ENCODE measurements around the gene LRRTM3. TPM values are rescaled to one million over a fixed set of nuclear protein-coding genes. Genes with fewer than 3 reads are reported as not detected.

Gene LRRTM3
- polyA plus RNA-seq, result 1.4 TPM
- long read RNA-seq, donor 1, result 0 reads
- long read RNA-seq, donor 2, result 0 reads
- long read RNA-seq, donor 3, result 0 reads
- long read RNA-seq, donor 4, result 0 reads
- long read RNA-seq, donor 5, result 0 reads
- long read RNA-seq, donor 6, result 0 reads
- long read RNA-seq, donor 7, result 0 reads
- long read RNA-seq, donor 8, result 0 reads
- long read RNA-seq, donor 9, result 0 reads
- long read RNA-seq, donor 10, result 0 reads
- long read RNA-seq, donor 11, result 0 reads

GRCh38 chr10:66925896-66926715, at the start of gene LRRTM3:
Gene LRRTM3, plus strand, starts transcription at chr10:66926036.
- 60% methylated on average over 1 of the region's 16 CpGs for WGBS (ENCODE audit: insufficient coverage, low lambda C conversion rate)
- H3K9me3 ChIP-seq (ENCODE audit: control insufficient read depth, low read depth, low read length), result no peaks in the 10 kb centered on the region
- H3K36me3 ChIP-seq (ENCODE audit: control insufficient read depth, insufficient read depth, low read length), result no peaks in the 10 kb centered on the region
- H3K27me3 ChIP-seq (ENCODE audit: control insufficient read depth, insufficient read depth, low read length), result peaks cover 30% of the 10 kb centered on the region
- no peaks in the 10 kb centered on the region for H3K4me1 ChIP-seq (ENCODE audit: control insufficient read depth, insufficient read depth, low read length)
- H3K27ac ChIP-seq (ENCODE audit: low read length), result no peak within 1 kb of the TSS
- DNase-seq, result peak; percentile 63 to 70
- H3K4me3 ChIP-seq (ENCODE audit: low read length), result peak within 1 kb of the TSS; percentile 16

DNA sequence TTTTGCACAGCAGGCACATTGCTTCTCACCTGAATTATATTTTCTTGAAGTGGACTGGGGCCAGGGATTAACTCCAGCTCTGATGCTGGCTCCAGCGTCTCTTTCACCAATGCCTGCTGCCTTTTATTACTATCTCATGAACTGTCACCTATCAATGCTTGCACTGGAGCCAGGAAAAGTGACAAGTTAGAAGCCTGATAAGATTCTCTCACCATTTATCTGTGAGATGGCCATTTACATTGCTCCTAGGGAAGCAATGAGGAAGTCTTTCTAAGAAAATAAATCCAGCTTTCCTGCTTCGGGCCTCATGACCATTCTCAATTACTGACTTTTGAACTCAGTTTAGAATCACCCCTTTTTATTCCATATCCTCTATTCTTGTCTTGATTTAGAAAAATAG, 48.5 kb upstream of the LRRTM3 start:
- Histone ChIP-seq H3K36me3 (ENCODE audit: control insufficient read depth, insufficient read depth, low read length) (no peaks in the 10 kb centered on the region), H3K27ac (ENCODE audit: low read length) (peak overlapping the region; percentile 50), H3K27me3 (ENCODE audit: control insufficient read depth, insufficient read depth, low read length) (no peaks in the 10 kb centered on the region), H3K4me1 (ENCODE audit: control insufficient read depth, insufficient read depth, low read length) (peaks cover 29% of the 10 kb centered on the region), H3K9me3 (ENCODE audit: control insufficient read depth, low read depth, low read length) (no peaks in the 10 kb centered on the region), H3K4me3 (ENCODE audit: low read length) (no peak overlapping the region)
- DNase-seq, result peak; percentile 72 to 89
- no CpG with 5 or more reads among the region's 2 CpGs for WGBS (ENCODE audit: insufficient coverage, low lambda C conversion rate)

GRCh38 chr10:66880292-66880691, 45.5 kb upstream of the LRRTM3 start:
- Histone ChIP-seq H3K36me3 (ENCODE audit: control insufficient read depth, insufficient read depth, low read length) (no peaks in the 10 kb centered on the region), H3K4me3 (ENCODE audit: low read length) (no peak overlapping the region), H3K4me1 (ENCODE audit: control insufficient read depth, insufficient read depth, low read length) (peaks cover 29% of the 10 kb centered on the region), H3K27me3 (ENCODE audit: control insufficient read depth, insufficient read depth, low read length) (no peaks in the 10 kb centered on the region), H3K9me3 (ENCODE audit: control insufficient read depth, low read depth, low read length) (no peaks in the 10 kb centered on the region), H3K27ac (ENCODE audit: low read length) (peak overlapping the region; percentile 31)
- no CpG with 5 or more reads among the region's 1 CpG for WGBS (ENCODE audit: insufficient coverage, low lambda C conversion rate)
- peak in 1 of 2 donors; percentile 7 for DNase-seq

GRCh38 chr10:66880826-66881225, 45.0 kb upstream of the LRRTM3 start:
- no peaks in the 10 kb centered on the region for H3K9me3 ChIP-seq (ENCODE audit: control insufficient read depth, low read depth, low read length)
- H3K27ac ChIP-seq (ENCODE audit: low read length), result no peak overlapping the region
- no peak for DNase-seq
- WGBS (ENCODE audit: insufficient coverage, low lambda C conversion rate), result 88% methylated on average over 1 of the region's 2 CpGs
- peaks cover 29% of the 10 kb centered on the region for H3K4me1 ChIP-seq (ENCODE audit: control insufficient read depth, insufficient read depth, low read length)
- H3K27me3 ChIP-seq (ENCODE audit: control insufficient read depth, insufficient read depth, low read length), result no peaks in the 10 kb centered on the region
- H3K4me3 ChIP-seq (ENCODE audit: low read length), result no peak overlapping the region
- H3K36me3 ChIP-seq (ENCODE audit: control insufficient read depth, insufficient read depth, low read length), result no peaks in the 10 kb centered on the region

DNA sequence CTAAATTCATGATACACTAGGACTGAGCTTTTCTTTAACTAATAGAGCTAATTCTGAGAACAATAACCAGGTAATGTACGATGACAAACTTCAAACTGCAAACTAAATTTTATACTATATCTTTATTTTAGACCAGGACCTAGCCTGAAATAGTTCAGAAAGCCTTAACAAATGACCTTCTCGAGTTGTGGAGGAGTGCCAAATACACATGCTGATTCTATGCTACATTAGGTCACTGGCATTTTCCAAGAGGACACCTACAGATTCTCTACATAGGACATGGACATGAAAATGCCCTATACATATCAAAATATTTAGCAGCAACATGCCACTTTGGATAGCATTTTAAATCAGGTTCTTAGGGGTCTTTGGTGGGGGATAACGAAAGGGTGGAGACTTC, 44.0 kb upstream of the LRRTM3 start:
- peaks cover 26% of the 10 kb centered on the region for H3K4me1 ChIP-seq (ENCODE audit: control insufficient read depth, insufficient read depth, low read length)
- no peak overlapping the region for H3K27ac ChIP-seq (ENCODE audit: low read length)
- H3K36me3 ChIP-seq (ENCODE audit: control insufficient read depth, insufficient read depth, low read length), result no peaks in the 10 kb centered on the region
- WGBS (ENCODE audit: insufficient coverage, low lambda C conversion rate), result no CpG with 5 or more reads among the region's 3 CpGs
- no peaks in the 10 kb centered on the region for H3K27me3 ChIP-seq (ENCODE audit: control insufficient read depth, insufficient read depth, low read length)
- no peak for DNase-seq
- H3K9me3 ChIP-seq (ENCODE audit: control insufficient read depth, low read depth, low read length), result no peaks in the 10 kb centered on the region
- no peak overlapping the region for H3K4me3 ChIP-seq (ENCODE audit: low read length)

DNA sequence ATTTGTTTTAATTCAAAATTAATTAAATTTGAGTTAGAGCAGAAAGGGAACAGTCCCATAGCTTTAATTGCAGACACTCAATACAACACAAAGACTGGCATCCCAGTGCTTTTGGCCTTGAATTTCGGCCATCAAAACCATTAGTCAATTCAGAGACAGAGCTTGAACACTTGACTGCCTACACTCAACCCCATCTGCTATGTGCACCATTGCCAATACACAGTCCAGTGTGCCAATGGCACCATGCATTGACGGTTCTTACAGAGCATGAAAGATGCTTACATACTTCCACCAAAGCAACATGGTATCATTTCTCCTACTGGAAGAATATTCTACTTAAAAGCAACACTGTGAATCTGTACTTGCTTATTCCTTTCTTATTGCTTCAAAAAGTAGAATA, 43.6 kb upstream of the LRRTM3 start:
- Histone ChIP-seq H3K9me3 (ENCODE audit: control insufficient read depth, low read depth, low read length) (no peaks in the 10 kb centered on the region), H3K27ac (ENCODE audit: low read length) (no peak overlapping the region), H3K27me3 (ENCODE audit: control insufficient read depth, insufficient read depth, low read length) (no peaks in the 10 kb centered on the region), H3K4me1 (ENCODE audit: control insufficient read depth, insufficient read depth, low read length) (peaks cover 22% of the 10 kb centered on the region), H3K36me3 (ENCODE audit: control insufficient read depth, insufficient read depth, low read length) (no peaks in the 10 kb centered on the region), H3K4me3 (ENCODE audit: low read length) (no peak overlapping the region)
- DNase-seq, result no peak
- no CpG with 5 or more reads among the region's 2 CpGs for WGBS (ENCODE audit: insufficient coverage, low lambda C conversion rate)

DNA sequence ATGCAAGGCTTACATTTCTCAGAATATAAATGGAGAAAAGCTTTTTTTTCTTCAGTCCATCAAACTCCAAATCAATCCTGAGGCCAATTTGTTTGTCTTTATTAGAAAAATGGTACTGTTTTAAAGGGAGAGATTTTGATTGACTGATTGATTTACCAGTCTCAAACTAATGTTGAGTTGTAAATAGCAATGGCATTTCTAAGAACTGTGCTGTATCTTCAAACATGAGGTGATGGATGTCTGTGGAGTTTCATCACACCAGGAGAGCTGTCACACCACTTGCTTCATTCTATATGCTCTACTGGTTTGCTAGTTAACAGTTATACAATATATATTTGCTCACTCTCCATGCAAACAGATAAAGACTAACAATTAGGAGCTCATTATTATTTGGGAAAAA, 39.0 kb upstream of the LRRTM3 start:
- Histone ChIP-seq H3K4me3 (ENCODE audit: low read length) (no peak overlapping the region), H3K9me3 (ENCODE audit: control insufficient read depth, low read depth, low read length) (no peaks in the 10 kb centered on the region), H3K27ac (ENCODE audit: low read length) (no peak overlapping the region), H3K4me1 (ENCODE audit: control insufficient read depth, insufficient read depth, low read length) (no peaks in the 10 kb centered on the region), H3K27me3 (ENCODE audit: control insufficient read depth, insufficient read depth, low read length) (no peaks in the 10 kb centered on the region), H3K36me3 (ENCODE audit: control insufficient read depth, insufficient read depth, low read length) (no peaks in the 10 kb centered on the region)
- DNase-seq, result no peak

DNA sequence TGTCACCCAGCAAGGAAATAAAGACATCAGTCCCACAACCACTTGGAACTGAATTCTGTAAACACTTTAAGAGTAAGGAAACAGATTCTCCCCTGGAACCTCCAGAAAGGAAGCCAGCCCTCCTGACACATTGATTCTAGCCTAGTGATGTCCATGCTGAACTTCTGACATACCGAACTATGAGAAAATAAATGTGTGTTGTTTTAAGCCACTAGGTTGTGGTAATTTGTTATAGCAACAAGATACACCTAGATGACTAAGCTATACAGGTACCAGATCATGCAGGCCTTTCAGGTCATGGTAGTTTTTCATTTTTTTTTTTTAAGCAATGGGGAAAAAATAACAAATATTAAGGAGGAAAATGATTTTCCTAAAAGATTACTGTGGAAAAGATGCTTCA, 37.6 kb upstream of the LRRTM3 start:
- H3K4me1 ChIP-seq (ENCODE audit: control insufficient read depth, insufficient read depth, low read length), result no peaks in the 10 kb centered on the region
- H3K27ac ChIP-seq (ENCODE audit: low read length), result no peak overlapping the region
- H3K36me3 ChIP-seq (ENCODE audit: control insufficient read depth, insufficient read depth, low read length), result no peaks in the 10 kb centered on the region
- no peak overlapping the region for H3K4me3 ChIP-seq (ENCODE audit: low read length)
- H3K27me3 ChIP-seq (ENCODE audit: control insufficient read depth, insufficient read depth, low read length), result no peaks in the 10 kb centered on the region
- no peaks in the 10 kb centered on the region for H3K9me3 ChIP-seq (ENCODE audit: control insufficient read depth, low read depth, low read length)
- no CpG with 5 or more reads among the region's 1 CpG for WGBS (ENCODE audit: insufficient coverage, low lambda C conversion rate)
- DNase-seq, result no peak

DNA sequence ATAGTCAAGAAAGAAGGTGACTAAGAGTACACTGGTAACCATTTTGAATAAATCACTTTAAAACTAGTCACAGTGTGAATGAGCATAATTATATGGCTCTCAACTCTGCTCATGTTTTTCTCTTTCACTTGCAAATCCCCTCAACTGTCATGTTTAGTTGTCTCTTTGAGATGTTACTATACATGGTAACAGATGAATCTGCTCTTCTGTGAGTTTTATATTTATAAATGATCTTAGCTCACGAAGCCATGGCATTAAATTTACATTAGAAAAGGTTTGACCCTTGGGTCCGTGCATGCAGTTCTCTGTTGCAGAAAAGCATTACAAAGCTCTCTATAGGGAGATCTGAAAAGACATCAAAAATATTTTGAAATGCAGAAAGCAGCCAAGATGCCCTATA, 33.0 kb upstream of the LRRTM3 start:
- Histone ChIP-seq H3K4me1 (ENCODE audit: control insufficient read depth, insufficient read depth, low read length) (no peaks in the 10 kb centered on the region), H3K27ac (ENCODE audit: low read length) (no peak overlapping the region), H3K4me3 (ENCODE audit: low read length) (no peak overlapping the region), H3K9me3 (ENCODE audit: control insufficient read depth, low read depth, low read length) (no peaks in the 10 kb centered on the region), H3K36me3 (ENCODE audit: control insufficient read depth, insufficient read depth, low read length) (no peaks in the 10 kb centered on the region), H3K27me3 (ENCODE audit: control insufficient read depth, insufficient read depth, low read length) (no peaks in the 10 kb centered on the region)
- no peak for DNase-seq
- no CpG with 5 or more reads among the region's 2 CpGs for WGBS (ENCODE audit: insufficient coverage, low lambda C conversion rate)

DNA sequence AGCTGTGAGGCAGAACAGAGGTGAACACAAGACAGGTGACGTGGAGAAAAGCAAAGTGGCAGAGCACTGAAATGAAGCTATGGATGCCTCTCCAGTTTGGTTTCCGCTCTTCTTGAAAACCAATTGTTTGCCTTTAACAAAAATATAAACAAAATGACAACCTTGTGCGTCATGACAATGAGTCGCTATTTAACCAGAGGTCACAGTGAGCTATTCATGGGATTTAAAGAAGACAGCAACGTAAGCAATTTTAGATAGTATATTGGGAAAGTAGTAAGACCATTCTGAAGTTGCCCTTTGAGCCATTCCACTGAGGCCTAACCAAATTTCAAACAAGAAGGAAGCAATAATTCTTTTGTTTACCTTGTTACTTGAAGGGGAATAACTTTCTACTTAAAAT, 15.2 kb upstream of the LRRTM3 start:
- WGBS (ENCODE audit: insufficient coverage, low lambda C conversion rate), result no CpG with 5 or more reads among the region's 5 CpGs

GRCh38 chr10:66916030-66916429, 9.8 kb upstream of the LRRTM3 start:
- H3K27me3 ChIP-seq (ENCODE audit: control insufficient read depth, insufficient read depth, low read length), result no peaks in the 10 kb centered on the region
- no peaks in the 10 kb centered on the region for H3K4me1 ChIP-seq (ENCODE audit: control insufficient read depth, insufficient read depth, low read length)
- H3K4me3 ChIP-seq (ENCODE audit: low read length), result no peak overlapping the region
- no peaks in the 10 kb centered on the region for H3K36me3 ChIP-seq (ENCODE audit: control insufficient read depth, insufficient read depth, low read length)
- H3K9me3 ChIP-seq (ENCODE audit: control insufficient read depth, low read depth, low read length), result no peaks in the 10 kb centered on the region
- no peak for DNase-seq
- 100% methylated on average over 1 of the region's 2 CpGs for WGBS (ENCODE audit: insufficient coverage, low lambda C conversion rate)
- H3K27ac ChIP-seq (ENCODE audit: low read length), result no peak overlapping the region

More for the DNA sequence above, 15.2 kb upstream of the LRRTM3 start:
- H3K27me3 ChIP-seq (ENCODE audit: control insufficient read depth, insufficient read depth, low read length), result no peaks in the 10 kb centered on the region
- H3K4me1 ChIP-seq (ENCODE audit: control insufficient read depth, insufficient read depth, low read length), result no peaks in the 10 kb centered on the region
- H3K36me3 ChIP-seq (ENCODE audit: control insufficient read depth, insufficient read depth, low read length), result no peaks in the 10 kb centered on the region
- no peak overlapping the region for H3K4me3 ChIP-seq (ENCODE audit: low read length)
- H3K9me3 ChIP-seq (ENCODE audit: control insufficient read depth, low read depth, low read length), result no peaks in the 10 kb centered on the region
- no peak overlapping the region for H3K27ac ChIP-seq (ENCODE audit: low read length)
- no peak for DNase-seq
